Glutamatergic neuron (in vitro differentiated cells): ENCODE data around the gene MCF2. TPM values are rescaled to one million over a fixed set of nuclear protein-coding genes. Genes with fewer than 3 reads are reported as not detected.

Experiments
- DNase-seq: peaks from one replicate; pipeline ENCODE4 v3.0.0; 2022
- H3K27ac Mint-ChIP-seq: one replicate; pipeline ENCODE4 v1.8.0; 2020; ENCODE audit warnings: mild to moderate bottlenecking, mixed read lengths, inconsistent platforms; ENCODE audit not compliant: unreplicated experiment
- H3K27me3 Mint-ChIP-seq: one replicate; pipeline ENCODE4 v1.8.0; 2020; ENCODE audit warnings: mild to moderate bottlenecking, moderate library complexity, mixed read lengths, inconsistent platforms; ENCODE audit not compliant: unreplicated experiment
- H3K36me3 Mint-ChIP-seq: one replicate; pipeline ENCODE4 v1.8.0; 2020; ENCODE audit warnings: mild to moderate bottlenecking, mixed read lengths, inconsistent platforms; ENCODE audit not compliant: unreplicated experiment
- H3K4me1 Mint-ChIP-seq: one replicate; pipeline ENCODE4 v1.8.0; 2020; ENCODE audit warnings: mild to moderate bottlenecking, low read depth, mixed read lengths, inconsistent platforms; ENCODE audit not compliant: unreplicated experiment
- H3K4me3 Mint-ChIP-seq: one replicate; pipeline ENCODE4 v1.8.0; 2020; ENCODE audit warnings: mild to moderate bottlenecking, mixed read lengths, inconsistent platforms; ENCODE audit not compliant: unreplicated experiment
- H3K9me3 Mint-ChIP-seq: one replicate; pipeline ENCODE4 v1.8.0; 2020; ENCODE audit warnings: mild to moderate bottlenecking, moderate library complexity, mixed read lengths, inconsistent platforms; ENCODE audit not compliant: unreplicated experiment
- total RNA-seq: library from RNA; stranded (reverse); fragmentation: NEBNext Ultra II Directional; extraction: Animal tissue kit (Norgen Biotek cat#: 25700); gene quantifications from one replicate; pipeline ENCODE4 v1.2.1, GENCODE V29; 2021; ENCODE audit not compliant: unreplicated experiment
- TF ChIP-seq, protein P1 (sequence below): fragments of 200-600 bp; sonication (generic); IDR thresholded peaks from one replicate; pipeline ENCODE4 v1.5.0; 2021; ENCODE audit not compliant: partially characterized antibody, unreplicated experiment

The MCF2 gene
- total RNA-seq, 1 donor from 2014 or later: 1.2 TPM

GRCh38 chrX:139559383-139560042 lies 148.5 kb downstream of the MCF2 start:
- H3K9me3 Mint-ChIP-seq: no peaks in the 10 kb centered on the region

DNA sequence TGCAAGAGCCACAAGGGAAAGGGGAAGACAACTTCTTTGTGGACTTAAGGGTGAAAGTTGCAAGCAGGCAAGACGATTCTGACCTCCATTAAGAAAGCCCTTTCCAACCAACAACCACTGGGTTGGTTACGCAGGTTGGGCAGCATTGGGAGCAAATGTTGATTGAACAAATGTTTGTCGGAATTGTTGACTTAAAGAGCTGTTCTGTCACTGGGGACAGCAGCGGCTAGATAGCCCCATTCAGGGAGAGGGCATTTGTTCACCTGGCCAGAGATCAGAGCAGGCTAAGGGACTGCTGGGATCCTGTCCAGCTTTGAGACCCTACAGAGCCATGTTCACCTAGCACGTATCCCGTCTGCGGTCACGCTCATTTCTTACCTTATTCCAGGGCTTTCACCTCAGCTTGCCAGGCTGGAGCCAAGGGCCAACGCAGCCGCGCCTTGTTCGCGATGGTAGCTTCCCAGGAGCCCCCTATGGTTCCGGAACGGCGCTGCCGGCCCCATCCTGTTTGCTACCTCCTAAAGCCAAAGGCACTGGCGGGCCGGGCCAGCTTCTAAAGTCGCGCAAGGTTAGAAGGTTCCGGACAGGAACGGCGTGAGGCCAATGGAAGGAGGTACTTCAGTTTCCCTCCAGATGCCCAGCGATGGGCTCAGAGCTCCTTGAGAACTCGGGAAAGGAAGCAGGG lies 152.8 kb downstream of the MCF2 start:
- H3K4me1 Mint-ChIP-seq: no peaks in the 10 kb centered on the region
- no peaks in the 10 kb centered on the region for H3K9me3 Mint-ChIP-seq
- H3K36me3 Mint-ChIP-seq: no peaks in the 10 kb centered on the region
- no peaks in the 10 kb centered on the region for H3K27me3 Mint-ChIP-seq
- DNase-seq: no peak
- TF ChIP-seq, protein P1, sequence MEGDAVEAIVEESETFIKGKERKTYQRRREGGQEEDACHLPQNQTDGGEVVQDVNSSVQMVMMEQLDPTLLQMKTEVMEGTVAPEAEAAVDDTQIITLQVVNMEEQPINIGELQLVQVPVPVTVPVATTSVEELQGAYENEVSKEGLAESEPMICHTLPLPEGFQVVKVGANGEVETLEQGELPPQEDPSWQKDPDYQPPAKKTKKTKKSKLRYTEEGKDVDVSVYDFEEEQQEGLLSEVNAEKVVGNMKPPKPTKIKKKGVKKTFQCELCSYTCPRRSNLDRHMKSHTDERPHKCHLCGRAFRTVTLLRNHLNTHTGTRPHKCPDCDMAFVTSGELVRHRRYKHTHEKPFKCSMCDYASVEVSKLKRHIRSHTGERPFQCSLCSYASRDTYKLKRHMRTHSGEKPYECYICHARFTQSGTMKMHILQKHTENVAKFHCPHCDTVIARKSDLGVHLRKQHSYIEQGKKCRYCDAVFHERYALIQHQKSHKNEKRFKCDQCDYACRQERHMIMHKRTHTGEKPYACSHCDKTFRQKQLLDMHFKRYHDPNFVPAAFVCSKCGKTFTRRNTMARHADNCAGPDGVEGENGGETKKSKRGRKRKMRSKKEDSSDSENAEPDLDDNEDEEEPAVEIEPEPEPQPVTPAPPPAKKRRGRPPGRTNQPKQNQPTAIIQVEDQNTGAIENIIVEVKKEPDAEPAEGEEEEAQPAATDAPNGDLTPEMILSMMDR: no peak
- no peak overlapping the region for H3K27ac Mint-ChIP-seq
- no peak overlapping the region for H3K4me3 Mint-ChIP-seq

More at GRCh38 chrX:139559383-139560042, 148.5 kb downstream of the MCF2 start:
- Mint-ChIP-seq H3K27me3 (no peaks in the 10 kb centered on the region), H3K27ac (no peak overlapping the region), H3K4me1 (no peaks in the 10 kb centered on the region), H3K36me3 (no peaks in the 10 kb centered on the region), H3K4me3 (no peak overlapping the region)
- no peak for DNase-seq
- TF ChIP-seq, protein P1: peak; percentile 42

- H3K27me3 Mint-ChIP-seq: no peaks in the 10 kb centered on the region
- TF ChIP-seq, protein P1: no peak
- no peaks in the 10 kb centered on the region for H3K9me3 Mint-ChIP-seq
- H3K36me3 Mint-ChIP-seq: no peaks in the 10 kb centered on the region
- no peak for DNase-seq
- no peak overlapping the region for H3K27ac Mint-ChIP-seq
- H3K4me3 Mint-ChIP-seq: no peak overlapping the region
- H3K4me1 Mint-ChIP-seq: no peaks in the 10 kb centered on the region
Observed at GRCh38 chrX:139554376-139554775, 153.6 kb downstream of the MCF2 start.

DNA sequence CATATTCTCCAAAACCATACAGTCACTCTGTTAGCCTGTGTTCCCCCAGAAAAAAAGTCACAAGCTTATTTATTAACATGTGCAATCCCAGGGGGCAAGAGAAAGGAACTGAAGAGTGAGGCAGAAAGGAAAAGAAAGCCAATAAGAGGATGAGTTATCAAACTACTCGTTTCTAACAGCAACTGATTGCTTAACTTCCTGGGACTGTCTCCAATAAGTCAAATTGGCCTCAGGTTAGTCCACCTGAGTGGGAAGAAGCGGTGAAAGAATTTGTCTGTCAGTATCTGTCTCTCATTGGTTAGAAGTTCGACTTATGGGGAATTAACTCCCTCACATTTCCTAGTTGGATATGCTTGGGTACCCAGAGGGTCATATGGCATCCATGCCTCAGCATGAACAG lies 163.4 kb downstream of the MCF2 start:
- H3K4me1 Mint-ChIP-seq: no peaks in the 10 kb centered on the region

More for the DNA sequence above, 163.4 kb downstream of the MCF2 start:
- DNase-seq: no peak
- no peaks in the 10 kb centered on the region for H3K9me3 Mint-ChIP-seq
- no peaks in the 10 kb centered on the region for H3K27me3 Mint-ChIP-seq
- H3K27ac Mint-ChIP-seq: no peak overlapping the region
- H3K36me3 Mint-ChIP-seq: no peaks in the 10 kb centered on the region
- TF ChIP-seq, protein P1: no peak
- no peak overlapping the region for H3K4me3 Mint-ChIP-seq
